ENCODE measurements around the gene ICA1. TPM values are rescaled to one million over a fixed set of nuclear protein-coding genes. Genes with fewer than 3 reads are reported as not detected.

The ICA1 gene
- total RNA-seq, 1 donor from 2014 or later = 30.3 TPM

DNA sequence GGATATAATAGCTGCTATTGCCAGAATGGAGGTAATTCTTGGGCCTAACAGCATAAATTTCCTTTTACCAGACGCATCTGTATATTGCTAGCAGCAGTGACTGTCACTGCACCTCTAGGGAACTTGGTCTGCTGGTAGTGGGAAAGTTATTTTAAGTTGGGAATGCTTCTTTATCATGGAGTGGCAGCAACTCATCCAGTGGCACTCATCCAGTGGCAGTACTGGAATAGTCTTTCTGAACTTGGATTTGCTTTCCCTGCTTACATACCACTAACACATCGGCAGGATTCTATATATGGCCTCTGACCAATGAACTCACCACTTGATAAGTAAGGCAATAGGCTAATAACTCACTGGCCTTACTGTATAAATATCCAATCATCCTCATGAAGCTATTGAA lies 22.0 kb upstream of the ICA1 start:
- TF ChIP-seq CTCF (conservative IDR thresholded peaks at IDR 0.05; ENCODE audit: low read depth, low read length) = no peak
- no peak for DNase-seq (ENCODE audit: low read depth)
- no peak overlapping the region for H3K4me3 ChIP-seq (ENCODE audit: low read depth, low read length)

DNA sequence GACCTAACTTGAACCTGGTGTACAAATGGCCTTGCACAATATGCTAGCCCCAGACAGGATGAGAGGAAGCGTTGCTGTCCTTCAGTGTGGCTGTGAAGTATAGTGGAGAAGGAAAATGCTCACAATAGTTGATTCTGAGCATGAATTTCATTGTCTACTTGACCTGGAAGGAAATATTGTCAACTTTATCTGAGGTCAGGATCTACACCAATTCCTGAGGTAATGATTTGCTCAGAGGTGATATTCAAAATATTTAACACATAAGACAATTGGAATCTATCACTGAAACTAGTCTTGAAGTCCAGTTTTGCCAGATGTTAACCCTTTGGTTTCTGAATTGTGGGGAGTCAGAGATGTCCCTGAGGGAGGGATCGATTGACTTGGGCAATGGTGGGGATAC lies 20.9 kb upstream of the ICA1 start:
- no peak for DNase-seq (ENCODE audit: low read depth)
- no peak for TF ChIP-seq CTCF (conservative IDR thresholded peaks at IDR 0.05; ENCODE audit: low read depth, low read length)
- H3K4me3 ChIP-seq (ENCODE audit: low read depth, low read length) = no peak overlapping the region

GRCh38 chr7:8282162-8282561 lies 20.2 kb upstream of the ICA1 start:
- H3K4me3 ChIP-seq (ENCODE audit: low read depth, low read length) = no peak overlapping the region
- DNase-seq (ENCODE audit: low read depth) = no peak
- TF ChIP-seq CTCF (conservative IDR thresholded peaks at IDR 0.05; ENCODE audit: low read depth, low read length) = no peak

GRCh38 chr7:8278183-8278582 lies 16.2 kb upstream of the ICA1 start:
- TF ChIP-seq CTCF (conservative IDR thresholded peaks at IDR 0.05; ENCODE audit: low read depth, low read length) = no peak
- no peak for DNase-seq (ENCODE audit: low read depth)

GRCh38 chr7:8277394-8277982 lies 15.5 kb upstream of the ICA1 start:
- peak; percentile 68 for TF ChIP-seq CTCF (conservative IDR thresholded peaks at IDR 0.05; ENCODE audit: low read depth, low read length)
- H3K4me3 ChIP-seq (ENCODE audit: low read depth, low read length) = no peak overlapping the region
- no peak for DNase-seq (ENCODE audit: low read depth)

More at GRCh38 chr7:8278183-8278582, 16.2 kb upstream of the ICA1 start:
- no peak overlapping the region for H3K4me3 ChIP-seq (ENCODE audit: low read depth, low read length)

- no peak for DNase-seq (ENCODE audit: low read depth)
- H3K4me3 ChIP-seq (ENCODE audit: low read depth, low read length) = no peak overlapping the region
- no peak for TF ChIP-seq CTCF (conservative IDR thresholded peaks at IDR 0.05; ENCODE audit: low read depth, low read length)
Observed at GRCh38 chr7:8274589-8274988, 12.6 kb upstream of the ICA1 start.

DNA sequence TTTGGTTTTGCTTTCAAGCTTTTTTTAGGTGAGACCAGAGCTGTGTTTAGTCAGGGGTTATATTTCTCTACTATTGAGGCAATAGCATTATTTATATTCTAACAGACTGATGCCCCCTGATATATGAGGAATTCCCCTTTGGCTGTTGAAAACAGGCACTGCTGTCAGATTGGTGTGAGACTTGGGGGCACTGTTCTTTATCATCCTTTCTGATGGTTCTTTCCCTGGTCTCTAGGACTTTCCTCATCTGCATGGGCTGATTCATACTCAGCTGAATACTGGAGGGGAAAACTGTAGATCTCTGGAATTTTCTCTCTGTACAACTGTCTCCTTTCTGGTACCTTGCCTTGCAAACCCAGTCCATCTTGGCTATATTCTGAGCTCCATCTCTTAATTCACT lies 10.0 kb upstream of the ICA1 start:
- no peak overlapping the region for H3K4me3 ChIP-seq (ENCODE audit: low read depth, low read length)
- no peak for TF ChIP-seq CTCF (conservative IDR thresholded peaks at IDR 0.05; ENCODE audit: low read depth, low read length)
- no peak for DNase-seq (ENCODE audit: low read depth)
